Measurements from ENCODE around the gene INTS3. TPM values are rescaled to one million over a fixed set of nuclear protein-coding genes. Genes with fewer than 3 reads are reported as not detected.
A peak's percentile ranks its signal among the peaks of the same experiment; 100 is the strongest.

Gene INTS3
- total and polyA plus RNA-seq, 8 donors, result 11.0 to 48.2 (median 34.8) TPM

DNA sequence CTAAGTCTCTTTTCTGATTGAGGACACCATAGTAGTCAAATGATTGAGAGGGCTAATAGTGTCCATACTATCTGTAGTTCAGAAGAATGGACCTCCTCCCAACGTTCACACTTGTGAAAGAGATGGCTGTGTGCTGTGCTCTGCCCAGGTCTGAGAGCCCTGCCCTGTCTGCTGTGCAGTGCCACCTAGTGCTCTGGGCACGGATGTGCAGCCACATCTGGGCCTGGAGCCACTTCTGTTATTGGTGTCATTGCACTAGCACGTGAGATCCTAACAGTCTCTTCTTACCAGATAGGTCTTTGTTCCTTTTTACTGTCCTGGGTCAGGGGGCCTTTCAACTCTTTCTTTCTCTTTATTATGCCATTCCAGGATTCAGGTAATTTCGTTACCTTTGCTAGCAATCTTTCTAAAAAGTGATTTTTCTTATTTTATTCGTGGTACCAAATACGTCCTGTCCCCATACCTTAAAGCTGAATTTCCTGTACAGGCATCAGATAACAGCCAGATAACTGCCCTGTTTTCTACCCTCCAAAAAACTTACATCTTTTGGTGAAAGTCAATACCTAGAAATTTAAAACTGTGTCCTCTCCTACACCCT is 21.7 kb downstream of the INTS3 start:
- Histone ChIP-seq H3K27ac (peak overlapping the region in 4 of 5 donors; percentile 53 to 77 (median 74)), H3K4me3 (no peak overlapping the region), H3K9me3 (no peaks in the 10 kb centered on the region), H3K36me3 (peaks cover 47 to 93% (median 89%) of the 10 kb centered on the region in 4 donors), H3K27me3 (no peaks in the 10 kb centered on the region), H3K4me1 (peaks cover 24 to 54% (median 47%) of the 10 kb centered on the region in 4 donors)
- TF ChIP-seq POLR2AphosphoS5 (IDR thresholded peaks at IDR 0.05) (peak; percentile 14 to 77 (median 52)), CTCF (IDR thresholded peaks at IDR 0.05) (peak in 5 of 7 experiments; percentile 85 to 93 (median 92)), POLR2A (IDR thresholded peaks at IDR 0.05) (no peak)
- intact Hi-C loops (cut with DNase I; ENCODE audit: low total_unique reads), result loop anchor here (5.0 kb wide), 1 partner anchor 67 kb away; no protein-coding TSS in a partner anchor
- 34 to 47% (median 40%) methylated on average over 6 of the region's 6 CpGs for WGBS, 5 donors
- peak; percentile 89 to 93 for DNase-seq

DNA sequence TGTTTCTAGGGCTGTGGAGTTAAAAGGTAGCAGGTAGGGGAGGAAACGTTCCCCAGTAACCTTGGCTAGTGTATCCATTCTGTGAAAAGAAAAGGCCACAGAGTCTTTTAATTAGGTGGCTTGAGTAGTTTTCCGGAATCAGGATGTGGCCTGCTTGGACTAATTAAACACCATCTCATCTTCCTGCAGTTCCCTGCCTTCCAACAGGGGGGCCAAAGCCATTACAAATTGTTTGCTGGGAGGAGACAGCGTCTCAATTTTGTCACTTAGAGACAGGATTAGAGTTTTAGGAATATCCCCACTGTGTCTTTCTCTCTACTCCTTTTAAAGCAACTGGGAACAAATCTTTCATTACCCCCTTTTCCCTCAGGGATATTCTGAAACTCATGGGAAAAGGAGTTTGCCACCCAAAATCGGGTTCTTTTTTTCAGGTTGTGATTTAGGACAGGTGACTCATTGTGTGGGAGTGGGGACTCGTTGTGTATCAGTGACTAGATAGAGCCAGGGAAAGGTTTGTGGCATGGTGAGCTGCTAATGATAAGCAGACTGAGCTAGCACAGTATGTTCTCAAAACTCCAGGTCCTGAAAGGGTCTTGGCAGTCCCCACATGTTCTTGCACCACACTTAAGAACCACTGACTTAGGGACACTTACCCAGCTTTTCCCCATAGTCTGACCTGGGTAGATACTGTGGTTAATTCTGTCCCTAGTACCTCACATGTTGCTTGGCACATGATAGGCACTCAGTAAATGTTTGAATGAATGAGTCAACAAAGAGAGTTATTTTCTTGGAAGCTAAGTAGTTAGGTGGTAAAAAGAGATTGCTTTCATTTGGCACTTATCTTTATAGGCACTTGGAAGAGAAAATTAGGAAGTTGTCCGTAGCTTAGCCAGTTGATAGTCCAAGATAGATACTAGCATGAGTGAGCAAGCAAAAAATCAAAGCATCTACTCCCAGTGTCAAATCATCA is 22.5 kb downstream of the INTS3 start:
- Histone ChIP-seq H3K4me3 (no peak overlapping the region), H3K27ac (peak overlapping the region; percentile 26 to 77 (median 73)), H3K4me1 (peaks cover 24 to 54% (median 47%) of the 10 kb centered on the region in 4 donors), H3K36me3 (peaks cover 47 to 93% (median 89%) of the 10 kb centered on the region in 4 donors), H3K27me3 (no peaks in the 10 kb centered on the region), H3K9me3 (no peaks in the 10 kb centered on the region)
- intact Hi-C loops (cut with DNase I; ENCODE audit: low total_unique reads), result no loop called here
- WGBS, 5 donors, result 33 to 61% (median 51%) methylated on average over 6 of the region's 6 CpGs
- TF ChIP-seq POLR2A (IDR thresholded peaks at IDR 0.05) (no peak), POLR2AphosphoS5 (IDR thresholded peaks at IDR 0.05) (peak; percentile 19 to 70 (median 30))
- no peak for DNase-seq

GRCh38 chr1:153752072-153752471 is 24.2 kb downstream of the INTS3 start:
- Histone ChIP-seq H3K27ac (peak overlapping the region; percentile 28 to 77 (median 73)), H3K4me3 (peak overlapping the region in 1 of 4 donors; percentile 15), H3K36me3 (peaks cover 43 to 92% (median 89%) of the 10 kb centered on the region in 4 donors), H3K27me3 (no peaks in the 10 kb centered on the region), H3K9me3 (no peaks in the 10 kb centered on the region), H3K4me1 (peaks cover 24 to 54% (median 47%) of the 10 kb centered on the region in 4 donors)
- WGBS, 5 donors, result 36 to 59% (median 49%) methylated on average over 2 of the region's 2 CpGs
- TF ChIP-seq CTCF (IDR thresholded peaks at IDR 0.05) (no peak), POLR2AphosphoS5 (IDR thresholded peaks at IDR 0.05) (peak in 1 of 3 donors; percentile 59)
- no peak for DNase-seq
- intact Hi-C loops (cut with DNase I; ENCODE audit: low total_unique reads), result no loop called here

DNA sequence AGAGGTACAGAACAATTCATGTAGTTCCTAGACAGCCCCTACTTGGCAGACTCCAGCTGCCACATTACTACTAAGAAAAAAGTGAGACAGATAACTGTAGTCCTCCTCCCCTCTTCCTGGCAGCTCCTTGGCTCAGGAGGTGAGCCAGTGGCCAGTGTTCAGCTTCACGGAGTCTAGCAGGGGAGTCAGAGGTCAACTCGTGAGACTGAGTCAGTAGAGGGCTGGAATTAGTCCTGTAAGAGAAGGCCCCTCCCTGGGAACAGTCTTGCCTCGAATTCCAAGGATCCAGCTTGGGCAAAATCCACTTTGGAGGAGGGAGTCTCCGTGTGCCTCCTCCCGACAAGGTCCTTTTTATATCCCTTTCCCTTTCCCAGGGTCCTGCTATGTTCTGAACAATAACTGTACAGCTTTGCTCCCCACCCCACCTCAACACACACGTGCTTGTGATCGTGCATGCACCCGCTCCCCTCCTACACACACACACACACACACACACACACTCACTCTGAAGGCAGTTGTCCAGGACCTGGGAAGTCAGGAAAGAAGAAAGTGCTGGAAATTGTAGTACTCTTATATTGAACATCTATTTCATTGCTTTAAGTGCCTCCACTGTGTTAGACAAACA is 24.8 kb downstream of the INTS3 start:
- TF ChIP-seq POLR2AphosphoS5 (IDR thresholded peaks at IDR 0.05) (no peak), EP300 (IDR thresholded peaks at IDR 0.05) (no peak), CTCF (IDR thresholded peaks at IDR 0.05) (no peak), POLR2A (IDR thresholded peaks at IDR 0.05) (no peak)
- Histone ChIP-seq H3K9me3 (no peaks in the 10 kb centered on the region), H3K36me3 (peaks cover 43 to 92% (median 89%) of the 10 kb centered on the region in 4 donors), H3K27ac (peak overlapping the region; percentile 28 to 77 (median 73)), H3K4me1 (peaks cover 24 to 54% (median 47%) of the 10 kb centered on the region in 4 donors), H3K4me3 (peak overlapping the region in 1 of 4 donors; percentile 15), H3K27me3 (no peaks in the 10 kb centered on the region)
- intact Hi-C loops (cut with DNase I; ENCODE audit: low total_unique reads), result no loop called here
- 55 to 75% (median 74%) methylated on average over 8 of the region's 8 CpGs for WGBS, 5 donors
- DNase-seq, result no peak

Data from stomach (tissue), 9 donors.